ENCODE measurements around the gene LRRC71. TPM values are rescaled to one million over a fixed set of nuclear protein-coding genes. Genes with fewer than 3 reads are reported as not detected.
A peak's percentile ranks its signal among the peaks of the same experiment; 100 is the strongest.

LRRC71 gene
- polyA plus RNA-seq, 3 donors = not detected

- Histone ChIP-seq H3K27me3 (ENCODE audit: control insufficient read depth in 2 of 2, insufficient read depth in 2 of 2, low read length in 2 of 2) (peaks cover 8 to 27% of the 10 kb centered on the region in 2 donors), H3K36me3 (replicated peaks in 1 of 2; ENCODE audit: control insufficient read depth in 1 of 2, insufficient read depth in 2 of 2, low read length in 2 of 2) (peaks cover 19 to 22% of the 10 kb centered on the region in 2 donors), H3K4me3 (replicated peaks in 1 of 3; ENCODE audit: low read depth in 2 of 3, low read length in 3 of 3) (peak overlapping the region in 2 of 3 experiments; percentile 26 to 65), H3K79me2 (ENCODE audit: insufficient read depth, low read length) (no peaks in the 10 kb centered on the region), H3K4me1 (ENCODE audit: control insufficient read depth in 1 of 2, insufficient read depth in 2 of 2, low read length in 2 of 2) (peaks cover 22 to 29% of the 10 kb centered on the region in 2 donors), H2AFZ (ENCODE audit: insufficient read depth, low read depth, low read length, poor library complexity, severe bottlenecking) (peak overlapping the region; percentile 54), H3K4me2 (replicated peaks; ENCODE audit: extremely low read depth, low read length, poor library complexity, severe bottlenecking) (peak overlapping the region; percentile 64), H3K9ac (ENCODE audit: insufficient read depth, low read length, poor library complexity, severe bottlenecking) (peak overlapping the region; percentile 20), H3K27ac (ENCODE audit: low read depth in 1 of 2, low read length in 2 of 2) (peak overlapping the region; percentile 6 to 20), H3K9me3 (replicated peaks in 1 of 2; ENCODE audit: control insufficient read depth in 1 of 2, insufficient read depth in 1 of 2, low read length in 2 of 2) (peaks cover 6 to 18% of the 10 kb centered on the region in 2 donors), H4K20me1 (ENCODE audit: insufficient read depth, low read length) (no peaks in the 10 kb centered on the region)
- Mint-ChIP-seq H3K36me3 (peaks cover 21 to 24% of the 10 kb centered on the region in 2 donors), H3K4me1 (peaks cover 34% of the 10 kb centered on the region), H3K9me3 (peaks cover 6 to 20% (median 15%) of the 10 kb centered on the region in 7 donors), H3K4me3 (peak overlapping the region; percentile 73 to 94), H3K27ac (peak overlapping the region; percentile 19 to 79 (median 65)), H3K27me3 (ENCODE audit: low read depth in 3 of 3) (peaks cover 36 to 41% (median 39%) of the 10 kb centered on the region in 3 donors)
- intact Hi-C loops (cut with micrococcal nuclease) = loop anchor here in 1 of 2 donors (10.0 kb wide), 1 partner anchor 143 kb away; no protein-coding TSS in a partner anchor
- 49% methylated on average over 5 of the region's 11 CpGs for WGBS (ENCODE audit: insufficient coverage)
- peak in 1 of 3 donors; percentile 10 for DNase-seq
- TF ChIP-seq, protein P1, sequence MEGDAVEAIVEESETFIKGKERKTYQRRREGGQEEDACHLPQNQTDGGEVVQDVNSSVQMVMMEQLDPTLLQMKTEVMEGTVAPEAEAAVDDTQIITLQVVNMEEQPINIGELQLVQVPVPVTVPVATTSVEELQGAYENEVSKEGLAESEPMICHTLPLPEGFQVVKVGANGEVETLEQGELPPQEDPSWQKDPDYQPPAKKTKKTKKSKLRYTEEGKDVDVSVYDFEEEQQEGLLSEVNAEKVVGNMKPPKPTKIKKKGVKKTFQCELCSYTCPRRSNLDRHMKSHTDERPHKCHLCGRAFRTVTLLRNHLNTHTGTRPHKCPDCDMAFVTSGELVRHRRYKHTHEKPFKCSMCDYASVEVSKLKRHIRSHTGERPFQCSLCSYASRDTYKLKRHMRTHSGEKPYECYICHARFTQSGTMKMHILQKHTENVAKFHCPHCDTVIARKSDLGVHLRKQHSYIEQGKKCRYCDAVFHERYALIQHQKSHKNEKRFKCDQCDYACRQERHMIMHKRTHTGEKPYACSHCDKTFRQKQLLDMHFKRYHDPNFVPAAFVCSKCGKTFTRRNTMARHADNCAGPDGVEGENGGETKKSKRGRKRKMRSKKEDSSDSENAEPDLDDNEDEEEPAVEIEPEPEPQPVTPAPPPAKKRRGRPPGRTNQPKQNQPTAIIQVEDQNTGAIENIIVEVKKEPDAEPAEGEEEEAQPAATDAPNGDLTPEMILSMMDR (IDR thresholded peaks at IDR 0.05) = no peak
Observed at GRCh38 chr1:156931211-156931952, 10.9 kb downstream of the LRRC71 start.

DNA sequence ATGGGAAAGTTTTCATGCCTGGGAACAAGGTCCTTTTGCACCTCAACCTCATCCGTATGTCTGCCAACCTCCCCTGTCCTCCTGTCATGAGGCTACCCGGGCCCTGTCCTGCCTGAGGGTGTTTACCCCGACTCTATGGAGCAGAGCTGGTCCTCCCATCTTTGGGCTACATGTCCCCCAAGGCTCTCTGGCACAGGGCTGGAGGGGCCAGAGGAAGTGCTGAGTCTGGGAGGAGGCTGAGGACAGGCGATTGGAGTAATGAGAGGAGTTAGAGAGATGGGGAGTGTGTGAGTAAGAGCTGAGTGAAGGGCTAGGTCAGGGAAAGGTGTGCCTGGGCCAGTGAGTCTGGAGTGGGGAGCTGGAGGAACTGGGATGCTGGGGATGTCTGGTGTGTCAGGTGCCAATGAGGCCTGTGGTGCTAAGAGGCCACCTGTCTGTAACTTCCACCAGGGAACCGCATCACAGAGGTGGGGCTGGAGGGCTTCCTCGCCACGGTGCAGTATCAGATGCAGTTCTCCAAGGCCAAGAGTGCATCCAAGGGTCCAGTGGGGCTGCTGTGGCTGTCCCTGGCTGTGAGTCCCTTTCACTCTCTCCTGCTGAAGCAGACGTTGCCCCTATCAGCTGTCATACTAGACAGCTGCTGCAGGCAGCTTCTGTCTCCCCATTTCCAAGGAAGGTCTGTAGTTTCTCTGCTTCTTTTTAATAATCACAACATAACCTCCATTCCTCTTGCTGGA, 11.7 kb downstream of the LRRC71 start:
- H4K20me1 ChIP-seq (ENCODE audit: insufficient read depth, low read length) = no peaks in the 10 kb centered on the region
- H3K27me3 Mint-ChIP-seq (ENCODE audit: low read depth in 3 of 3) = peaks cover 28 to 33% (median 31%) of the 10 kb centered on the region in 3 donors
- peak overlapping the region in 1 of 2 donors; percentile 20 for H3K27ac ChIP-seq (ENCODE audit: low read depth in 1 of 2, low read length in 2 of 2)
- peaks cover 6 to 13% of the 10 kb centered on the region in 2 donors for H3K9me3 ChIP-seq (replicated peaks in 1 of 2; ENCODE audit: control insufficient read depth in 1 of 2, insufficient read depth in 1 of 2, low read length in 2 of 2)
- peak overlapping the region in 1 of 3 experiments; percentile 65 for H3K4me3 ChIP-seq (replicated peaks in 1 of 3; ENCODE audit: low read depth in 2 of 3, low read length in 3 of 3)
- H3K9ac ChIP-seq (ENCODE audit: insufficient read depth, low read length, poor library complexity, severe bottlenecking) = peak overlapping the region; percentile 20
- H3K36me3 Mint-ChIP-seq = peaks cover 26 to 30% of the 10 kb centered on the region in 2 donors
- H2AFZ ChIP-seq (ENCODE audit: insufficient read depth, low read depth, low read length, poor library complexity, severe bottlenecking) = peak overlapping the region; percentile 54
- 71% methylated on average over 6 of the region's 8 CpGs for WGBS (ENCODE audit: insufficient coverage)
- DNase-seq = no peak
- peaks cover 32% of the 10 kb centered on the region for H3K4me1 Mint-ChIP-seq
- peak overlapping the region in 5 of 7 donors; percentile 33 to 78 (median 50) for H3K27ac Mint-ChIP-seq
- H3K4me1 ChIP-seq (ENCODE audit: control insufficient read depth in 1 of 2, insufficient read depth in 2 of 2, low read length in 2 of 2) = peaks cover 22 to 27% of the 10 kb centered on the region in 2 donors
- intact Hi-C loops (cut with micrococcal nuclease) = loop anchor here in 1 of 2 donors (10.0 kb wide), 1 partner anchor 143 kb away; no protein-coding TSS in a partner anchor
- H3K9me3 Mint-ChIP-seq = peaks cover 6 to 16% (median 13%) of the 10 kb centered on the region in 7 donors
- H3K4me3 Mint-ChIP-seq = peak overlapping the region; percentile 73 to 94
- no peak overlapping the region for H3K4me2 ChIP-seq (replicated peaks; ENCODE audit: extremely low read depth, low read length, poor library complexity, severe bottlenecking)
- TF ChIP-seq, protein P1 (IDR thresholded peaks at IDR 0.05) = no peak
- H3K27me3 ChIP-seq (ENCODE audit: control insufficient read depth in 2 of 2, insufficient read depth in 2 of 2, low read length in 2 of 2) = peaks cover 1 to 20% of the 10 kb centered on the region in 2 donors
- H3K36me3 ChIP-seq (replicated peaks in 1 of 2; ENCODE audit: control insufficient read depth in 1 of 2, insufficient read depth in 2 of 2, low read length in 2 of 2) = peaks cover 26 to 30% of the 10 kb centered on the region in 2 donors
- no peaks in the 10 kb centered on the region for H3K79me2 ChIP-seq (ENCODE audit: insufficient read depth, low read length)
